Kidney (tissue), 14 donors: ENCODE data around the gene ADRA2C. TPM values are rescaled to one million over a fixed set of nuclear protein-coding genes. Genes with fewer than 3 reads are reported as not detected.

Experiments used
- DNase-seq, 5 donors: peaks; one replicate each; pipeline ENCODE4 v3.0.0-alpha.2; 2013 to 2020
- FAIRE-seq: peaks from 2 replicates; lab custom pipeline; 2012; peaks lifted over from hg19 to GRCh38; lab: Jason Lieb, UNC
- H3K27ac ChIP-seq, 2 donors: one replicate each; pipeline ENCODE4 v1.7.0; 2013; ENCODE audit warnings: low read depth in 2 of 2, low read length in 2 of 2, inconsistent platforms in 1 of 2
- H3K27me3 ChIP-seq: one replicate; pipeline ENCODE4 v1.7.1; 2013; ENCODE audit warnings: low read length, inconsistent platforms; ENCODE audit not compliant: control insufficient read depth, insufficient read depth
- H3K36me3 ChIP-seq, 3 donors: one replicate each; pipeline versions ENCODE4 v1.7.0 to v1.7.1; 2013; ENCODE audit warnings: low read length in 3 of 3, control low read depth in 1 of 3, inconsistent platforms in 1 of 3; ENCODE audit not compliant: insufficient read depth in 3 of 3, control insufficient read depth in 2 of 3
- H3K4me1 ChIP-seq, 3 donors: one replicate each; pipeline versions ENCODE4 v1.7.0 to v1.7.1; 2013; ENCODE audit warnings: low read length in 3 of 3, inconsistent platforms in 1 of 3, low read depth in 1 of 3; ENCODE audit not compliant: control insufficient read depth in 2 of 3, insufficient read depth in 2 of 3
- H3K4me3 ChIP-seq, 3 donors: one replicate each; pipeline versions ENCODE4 v1.7.0 to v1.8.1; 2013; ENCODE audit warnings: low read length in 3 of 3, control low read depth in 1 of 3, inconsistent platforms in 1 of 3
- H3K9ac ChIP-seq, 3 donors: one replicate each; pipeline versions ENCODE4 v1.7.0 to v1.7.1; 2013; ENCODE audit warnings: low read length in 3 of 3, control low read depth in 1 of 3, inconsistent platforms in 1 of 3
- H3K9me3 ChIP-seq, 3 donors: one replicate each; pipeline versions ENCODE4 v1.7.0 to v1.7.1; 2013; ENCODE audit warnings: low read length in 3 of 3, control low read depth in 1 of 3, inconsistent platforms in 1 of 3; ENCODE audit not compliant: control insufficient read depth in 2 of 3, insufficient read depth in 1 of 3
- CTCF ChIP-seq: IDR thresholded peaks from 3 replicates; pipeline ENCODE4 v1.5.1; 2012; ENCODE audit warnings: mild to moderate bottlenecking, moderate library complexity, borderline replicate concordance; ENCODE audit not compliant: insufficient read depth; ENCODE audit errors: extremely low read depth
- intact Hi-C: fragments of 100-400 bp; cut with DNase I; formaldehyde crosslinking; loops from one replicate; pipeline ENCODE4 v1.11.1; 2022
- polyA plus RNA-seq: library from polyadenylated mRNA; stranded (reverse); fragments of 350-450 nt; fragmentation: Illumina TruSeq; extraction: RNeasy Lipid Tissue Mini Kit (QIAGEN cat#74804); gene quantifications from one replicate; pipeline ENCODE4 v1.2.3, GENCODE V29; 2014; ENCODE audit warnings: low read depth, low replicate concordance; ENCODE audit not compliant: insufficient read depth
- total RNA-seq: library from RNA; stranded (reverse); fragmentation: NEBNext Ultra II Directional; extraction: Animal tissue kit (Norgen Biotek cat#: 25700); gene quantifications from one replicate; pipeline ENCODE4 v1.2.1, GENCODE V29; 2021
- donor health status: control.
- donor health status: control.
- donor health status: control.
- donor health status: control.
- donor health status: control.
- donor health status: DM: yes; HTN: yes; CAD: no.
- donor health status: Normal renal cell carcinoma (clear cell type).

ADRA2C gene
- total and polyA plus RNA-seq, 2 donors from 2014 or later: 21.9 to 36.2 TPM

GRCh38 chr4:3759236-3759635 is 6.9 kb upstream of the ADRA2C start:
- no peak overlapping the region for H3K4me3 ChIP-seq
- no peaks in the 10 kb centered on the region for H3K27me3 ChIP-seq
- no peaks in the 10 kb centered on the region for H3K9me3 ChIP-seq
- no peaks in the 10 kb centered on the region for H3K36me3 ChIP-seq
- intact Hi-C loops: no loop called here
- no peaks in the 10 kb centered on the region for H3K4me1 ChIP-seq
- FAIRE-seq (no peak), DNase-seq (no peak)
- no peak overlapping the region for H3K27ac ChIP-seq
- H3K9ac ChIP-seq: no peak overlapping the region
- no peak for TF ChIP-seq CTCF

GRCh38 chr4:3760346-3760745 is 5.8 kb upstream of the ADRA2C start:
- intact Hi-C loops: no loop called here
- no peaks in the 10 kb centered on the region for H3K4me1 ChIP-seq
- no peak overlapping the region for H3K27ac ChIP-seq
- H3K9me3 ChIP-seq: no peaks in the 10 kb centered on the region
- H3K36me3 ChIP-seq: no peaks in the 10 kb centered on the region
- no peak for FAIRE-seq
- DNase-seq: no peak
- TF ChIP-seq CTCF: no peak
- H3K4me3 ChIP-seq: no peak overlapping the region
- H3K27me3 ChIP-seq: no peaks in the 10 kb centered on the region
- no peak overlapping the region for H3K9ac ChIP-seq

- no peaks in the 10 kb centered on the region for H3K36me3 ChIP-seq
- no peaks in the 10 kb centered on the region for H3K27me3 ChIP-seq
- no peak overlapping the region for H3K9ac ChIP-seq
- no peak overlapping the region for H3K4me3 ChIP-seq
- DNase-seq (no peak), FAIRE-seq (no peak)
- intact Hi-C loops: no loop called here
- TF ChIP-seq CTCF: no peak
- no peak overlapping the region for H3K27ac ChIP-seq
- H3K9me3 ChIP-seq: no peaks in the 10 kb centered on the region
- H3K4me1 ChIP-seq: no peaks in the 10 kb centered on the region
Observed at GRCh38 chr4:3760841-3761240, 5.3 kb upstream of the ADRA2C start.

GRCh38 chr4:3762264-3762663 is 3.9 kb upstream of the ADRA2C start:
- Histone ChIP-seq H3K36me3 (no peaks in the 10 kb centered on the region), H3K27ac (no peak overlapping the region), H3K9me3 (no peaks in the 10 kb centered on the region), H3K27me3 (peaks cover 2% of the 10 kb centered on the region), H3K4me1 (peaks cover 0 to 5% (median 0%) of the 10 kb centered on the region in 3 donors), H3K9ac (no peak overlapping the region), H3K4me3 (no peak overlapping the region)
- intact Hi-C loops: no loop called here
- DNase-seq: no peak
- FAIRE-seq: no peak
- no peak for TF ChIP-seq CTCF
